IPS DF 4.7 (cell line): ENCODE results near the gene DEFB112.

Source experiments
- DNase-seq: peaks from one replicate; pipeline ENCODE4 v3.0.0-alpha.2; 2013; ENCODE audit warnings: low spot score; ENCODE audit errors: extremely low read depth

DEFB112 gene

GRCh38 chr6:50049829-50050228 lies at the start of gene DEFB112:
TSS of gene DEFB112 (minus strand) at chr6:50049929. CDS start at chr6:50049869, 60 bp downstream.
- no peak for DNase-seq

GRCh38 chr6:50098641-50098993 lies 48.9 kb upstream of the DEFB112 start:
- DNase-seq, result no peak

GRCh38 chr6:50097966-50098640 lies 48.4 kb upstream of the DEFB112 start:
- DNase-seq, result no peak

GRCh38 chr6:50096296-50096695 lies 46.6 kb upstream of the DEFB112 start:
- no peak for DNase-seq

GRCh38 chr6:50093938-50094272 lies 44.2 kb upstream of the DEFB112 start:
- no peak for DNase-seq

- DNase-seq, result no peak
Measured at GRCh38 chr6:50093116-50093937, 43.6 kb upstream of the DEFB112 start.

GRCh38 chr6:50091641-50092040 lies 41.9 kb upstream of the DEFB112 start:
- DNase-seq, result no peak

GRCh38 chr6:50089911-50090310 lies 40.2 kb upstream of the DEFB112 start:
- DNase-seq, result no peak

GRCh38 chr6:50087231-50087954 lies 37.7 kb upstream of the DEFB112 start:
- no peak for DNase-seq

GRCh38 chr6:50077385-50077784 lies 27.7 kb upstream of the DEFB112 start:
- no peak for DNase-seq

- no peak for DNase-seq
Measured at GRCh38 chr6:50076431-50076830, 26.7 kb upstream of the DEFB112 start.

GRCh38 chr6:50071921-50072320 lies 22.2 kb upstream of the DEFB112 start:
- no peak for DNase-seq

GRCh38 chr6:50070101-50070500 lies 20.4 kb upstream of the DEFB112 start:
- DNase-seq, result no peak

- DNase-seq, result no peak
Measured at GRCh38 chr6:50062051-50062450, 12.3 kb upstream of the DEFB112 start.

GRCh38 chr6:50056242-50056641 lies 6.5 kb upstream of the DEFB112 start:
- DNase-seq, result no peak

GRCh38 chr6:50047026-50047425 lies 2.7 kb downstream of the DEFB112 start:
- DNase-seq, result no peak

GRCh38 chr6:50030777-50031562 lies 18.8 kb downstream of the DEFB112 start:
- DNase-seq, result peak; percentile 74

GRCh38 chr6:50030350-50030749 lies 19.4 kb downstream of the DEFB112 start:
- no peak for DNase-seq

GRCh38 chr6:50025258-50025657 lies 24.5 kb downstream of the DEFB112 start:
- DNase-seq, result no peak

GRCh38 chr6:50021894-50022293 lies 27.8 kb downstream of the DEFB112 start, which contains the start of gene DEFB110:
TSS of gene DEFB110 (minus strand) at chr6:50021994. CDS start at chr6:50021935, 59 bp downstream.
- DNase-seq, result no peak

- no peak for DNase-seq
Measured at GRCh38 chr6:50007819-50008218, 41.9 kb downstream of the DEFB112 start.
